Naive thymus-derived CD4-positive, alpha-beta T cell (primary cell): ENCODE results near the gene SPTBN4. TPM values are rescaled to one million over a fixed set of nuclear protein-coding genes. Genes with fewer than 3 reads are reported as not detected.

Experiments
- ATAC-seq: fragments of 150-1000 bp; cut with Tn5 transposase; 2 replicates; pipeline ENCODE4 v1.10.0; 2021; ENCODE audit warnings: mild to moderate bottlenecking, moderate library complexity
- CTCF ChIA-PET: fragments of 350-600 bp; sonication (Branson Sonifier 250); formaldehyde crosslinking; loops from one replicate; lab custom pipeline; 2021; ENCODE audit warnings: antibody characterized with exemption; lab: Charles Lee
- POLR2A ChIA-PET: fragments of 350-600 bp; sonication (Branson Sonifier 250); formaldehyde crosslinking; loops from one replicate; lab custom pipeline; 2021; ENCODE audit warnings: antibody characterized with exemption, inconsistent platforms; lab: Charles Lee
- DNase-seq, 9 donors: peaks; one replicate each; pipeline versions ENCODE4 v3.0.0 to v3.0.0-alpha.2; 2020 to 2022; ENCODE audit warnings: mixed read lengths in 1 of 9
- H3K27ac ChIP-seq: one replicate; pipeline ENCODE4 v1.7.0; 2013; ENCODE audit warnings: mild to moderate bottlenecking, low read depth, low read length, moderate library complexity
- H3K27me3 ChIP-seq, 2 donors: one replicate each; pipeline ENCODE4 v1.7.0; 2013; ENCODE audit warnings: low read length in 2 of 2, mild to moderate bottlenecking in 2 of 2, moderate library complexity in 2 of 2; ENCODE audit not compliant: control insufficient read depth in 2 of 2, insufficient read depth in 2 of 2
- H3K36me3 ChIP-seq, 3 experiments: 1 replicate in 2 of 3; 2 replicates in 1 of 3; pipeline ENCODE4 v1.7.0; 2013; ENCODE audit warnings: low read length in 3 of 3, mild to moderate bottlenecking in 3 of 3, moderate library complexity in 1 of 3; ENCODE audit not compliant: insufficient read depth in 3 of 3, control insufficient read depth in 2 of 3
- H3K4me1 ChIP-seq, 2 donors: one replicate each; pipeline ENCODE4 v1.7.0; 2013; ENCODE audit warnings: low read length in 2 of 2, mild to moderate bottlenecking in 2 of 2, moderate library complexity in 1 of 2; ENCODE audit not compliant: control insufficient read depth in 2 of 2, insufficient read depth in 2 of 2
- H3K4me3 ChIP-seq: 2 replicates; pipeline ENCODE4 v1.7.0; 2013; ENCODE audit warnings: mild to moderate bottlenecking, low read length
- H3K9me3 ChIP-seq, 3 experiments: 1 replicate in 2 of 3; 2 replicates in 1 of 3; pipeline ENCODE4 v1.7.0; 2013; ENCODE audit warnings: low read length in 3 of 3; ENCODE audit not compliant: control insufficient read depth in 2 of 3
- H3K27ac Mint-ChIP-seq, 9 donors: one replicate each; pipeline ENCODE4 v1.8.0; 2020 to 2022; ENCODE audit warnings: mixed read lengths in 9 of 9, mild to moderate bottlenecking in 8 of 9, moderate library complexity in 5 of 9, inconsistent platforms in 2 of 9
- H3K27me3 Mint-ChIP-seq, 5 donors: one replicate each; pipeline ENCODE4 v1.8.0; 2021 to 2022; ENCODE audit warnings: mixed read lengths in 5 of 5, mild to moderate bottlenecking in 1 of 5
- H3K36me3 Mint-ChIP-seq, 5 donors: one replicate each; pipeline ENCODE4 v1.8.0; 2020 to 2022; ENCODE audit warnings: mixed read lengths in 5 of 5, mild to moderate bottlenecking in 3 of 5, inconsistent platforms in 1 of 5
- H3K4me1 Mint-ChIP-seq, 7 donors: one replicate each; pipeline ENCODE4 v1.8.0; 2020 to 2022; ENCODE audit warnings: mixed read lengths in 7 of 7, mild to moderate bottlenecking in 3 of 7, inconsistent platforms in 1 of 7
- H3K4me3 Mint-ChIP-seq, 10 donors: one replicate each; pipeline ENCODE4 v1.8.0; 2020 to 2022; ENCODE audit warnings: mild to moderate bottlenecking in 10 of 10, mixed read lengths in 10 of 10, moderate library complexity in 6 of 10, inconsistent platforms in 2 of 10
- H3K9me3 Mint-ChIP-seq, 11 donors: one replicate each; pipeline ENCODE4 v1.8.0; 2020 to 2022; ENCODE audit warnings: mixed read lengths in 11 of 11, mild to moderate bottlenecking in 4 of 11, inconsistent platforms in 1 of 11, moderate library complexity in 1 of 11
- intact Hi-C, 2 donors: fragments of 100-400 bp; cut with micrococcal nuclease; formaldehyde crosslinking; loops; one replicate each; pipeline ENCODE4 v1.15.1; 2023
- polyA plus RNA-seq, 2 donors: library from polyadenylated mRNA; unstranded; fragments of 300-500 nt; fragmentation: Illumina TruSeq; gene quantifications; one replicate each; pipeline ENCODE4 v1.2.3, GENCODE V29; 2021
- total RNA-seq, 6 experiments: library from RNA in 5 of 6; stranded (reverse) in 5 of 6; gene quantifications; 1 replicate in 5 of 6; 2 replicates in 1 of 6; pipeline ENCODE4 v1.2.3 and lab custom pipeline; 2021 to 2026

SPTBN4 gene
- total and polyA plus RNA-seq, 7 experiments from 2014 or later = 0.20 to 1.5 (median 0.66) TPM; not detected in 1

DNA sequence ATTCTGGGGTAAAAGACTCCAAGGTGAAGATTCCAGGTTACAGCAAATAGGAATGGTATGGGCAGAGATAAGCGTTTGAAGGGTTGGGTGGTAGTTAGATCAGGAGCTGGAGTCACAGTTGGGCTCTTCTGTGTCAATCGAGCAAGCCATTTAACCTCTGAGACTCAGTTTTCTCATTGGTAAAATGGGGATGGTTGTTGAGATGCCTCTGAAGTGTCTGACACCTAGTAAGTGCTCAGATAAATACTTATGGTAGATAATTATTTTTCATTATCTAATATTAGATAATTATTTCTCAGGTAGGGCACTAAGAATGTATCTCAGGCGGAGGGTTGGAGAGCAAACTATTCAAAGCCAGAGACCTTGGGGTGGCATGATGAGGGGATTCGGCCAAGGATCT, 142.2 kb downstream of the SPTBN4 start:
- Mint-ChIP-seq H3K27me3 (peaks cover 0 to 11% (median 0%) of the 10 kb centered on the region in 5 donors), H3K36me3 (no peaks in the 10 kb centered on the region), H3K27ac (peak overlapping the region; percentile 73 to 100 (median 92)), H3K9me3 (peaks cover 0 to 4% (median 0%) of the 10 kb centered on the region in 11 donors), H3K4me3 (peak overlapping the region; percentile 75 to 92 (median 86)), H3K4me1 (peaks cover 22 to 82% (median 68%) of the 10 kb centered on the region in 7 donors)
- H3K4me1 ChIP-seq = peaks cover 40 to 50% of the 10 kb centered on the region in 2 donors
- peak overlapping the region; percentile 63 for H3K4me3 ChIP-seq
- ATAC-seq (no peak), DNase-seq (no peak)
- no peaks in the 10 kb centered on the region for H3K9me3 ChIP-seq
- intact Hi-C loops = loop anchor here in 1 of 2 donors (10.0 kb wide), 2 partner anchors 464 to 946 kb away; no protein-coding TSS in a partner anchor
- peak overlapping the region; percentile 74 for H3K27ac ChIP-seq
- ChIA-PET POLR2A (interaction anchor here (0.7 to 1.8 kb wide), 5 partner anchors 24 to 1939 kb away, joined by 3 to 19 read pairs (median 3); no protein-coding TSS in a partner anchor), CTCF (interaction anchor here (1.0 kb wide), 1 partner anchor 25 kb away, joined by 3 read pairs; no protein-coding TSS in a partner anchor)
- H3K27me3 ChIP-seq = no peaks in the 10 kb centered on the region
- H3K36me3 ChIP-seq = no peaks in the 10 kb centered on the region

GRCh38 chr19:40609561-40610395, 143.0 kb downstream of the SPTBN4 start:
- peak overlapping the region; percentile 63 for H3K4me3 ChIP-seq
- Mint-ChIP-seq H3K4me3 (peak overlapping the region; percentile 75 to 92 (median 86)), H3K4me1 (peaks cover 20 to 78% (median 63%) of the 10 kb centered on the region in 7 donors), H3K27me3 (peaks cover 0 to 8% (median 0%) of the 10 kb centered on the region in 5 donors), H3K27ac (peak overlapping the region; percentile 89 to 100 (median 92)), H3K9me3 (peaks cover 0 to 4% (median 0%) of the 10 kb centered on the region in 11 donors), H3K36me3 (no peaks in the 10 kb centered on the region)
- DNase-seq (peak; percentile 67 to 96 (median 78)), ATAC-seq (peak; percentile 64)
- H3K27me3 ChIP-seq = no peaks in the 10 kb centered on the region
- peak overlapping the region; percentile 74 for H3K27ac ChIP-seq
- ChIA-PET CTCF (interaction anchor here (0.6 to 1.2 kb wide), 6 partner anchors 9 to 305 kb away, joined by 3 to 6 read pairs (median 4); no protein-coding TSS in a partner anchor), POLR2A (interaction anchor here (0.6 to 1.8 kb wide), 13 partner anchors 11 to 1940 kb away, joined by 3 to 19 read pairs (median 3); partner anchors contain the start of genes EGLN2, RPS16 and SERTAD1)
- intact Hi-C loops = loop anchor here (1.0 to 10.0 kb wide), 10 partner anchors 142 to 1069 kb away; partner anchors contain the start of genes BLVRB (in 1 of the 2), C19orf47 (in 1 of the 2), EGLN2 (in 1 of the 2) and EID2 (in 1 of the 2)
- peaks cover 35 to 45% of the 10 kb centered on the region in 2 donors for H3K4me1 ChIP-seq
- H3K9me3 ChIP-seq = no peaks in the 10 kb centered on the region
- no peaks in the 10 kb centered on the region for H3K36me3 ChIP-seq

DNA sequence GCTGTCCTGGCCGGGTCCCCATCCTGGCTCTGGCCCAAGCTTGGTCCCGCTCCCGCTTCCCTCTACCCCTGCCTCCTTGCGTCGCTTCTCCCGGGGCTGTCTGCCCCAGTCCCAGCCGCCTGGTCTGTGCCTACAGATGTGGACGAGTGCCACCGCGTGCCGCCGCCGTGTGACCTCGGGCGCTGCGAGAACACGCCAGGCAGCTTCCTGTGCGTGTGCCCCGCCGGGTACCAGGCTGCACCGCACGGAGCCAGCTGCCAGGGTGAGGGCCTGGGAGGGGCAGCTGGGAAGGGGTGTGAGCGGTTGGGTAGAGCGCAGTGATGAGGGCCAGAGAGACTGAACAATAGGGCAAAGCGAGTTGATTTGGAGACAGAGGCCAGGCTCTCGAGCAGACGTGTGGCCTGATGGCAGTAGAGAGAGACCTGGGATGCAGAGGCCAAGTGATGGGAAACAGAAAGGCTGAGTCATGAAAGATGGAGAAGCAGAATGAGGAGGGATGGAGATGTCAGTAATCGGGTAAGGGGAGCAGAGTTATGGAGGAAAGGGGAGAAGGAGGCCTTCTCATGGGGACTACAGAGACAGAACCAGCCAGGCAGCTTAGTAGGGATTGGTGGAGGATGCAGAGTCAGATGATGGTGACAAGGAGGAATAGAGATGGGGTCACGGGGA, 143.7 kb downstream of the SPTBN4 start:
- intact Hi-C loops = loop anchor here (1.0 to 5.0 kb wide), 8 partner anchors 143 to 1070 kb away; partner anchors contain the start of genes BLVRB (in 1 of the 2), C19orf47 (in 1 of the 2), EGLN2 (in 1 of the 2) and EID2 (in 1 of the 2)
- Mint-ChIP-seq H3K4me1 (peaks cover 28 to 79% (median 62%) of the 10 kb centered on the region in 7 donors), H3K27me3 (peaks cover 0 to 8% (median 0%) of the 10 kb centered on the region in 5 donors), H3K9me3 (peaks cover 0 to 4% (median 0%) of the 10 kb centered on the region in 11 donors), H3K36me3 (no peaks in the 10 kb centered on the region), H3K4me3 (peak overlapping the region; percentile 75 to 92 (median 86)), H3K27ac (peak overlapping the region; percentile 89 to 100 (median 92))
- ATAC-seq = peak; percentile 57
- ChIA-PET POLR2A (interaction anchor here (0.6 to 1.8 kb wide), 13 partner anchors 10 to 1174 kb away, joined by 3 to 19 read pairs (median 3); partner anchors contain the start of genes EGLN2, RPS16 and SERTAD1), CTCF (interaction anchor here (0.6 to 1.2 kb wide), 5 partner anchors 10 to 305 kb away, joined by 3 to 6 read pairs (median 4); no protein-coding TSS in a partner anchor)
- Histone ChIP-seq H3K9me3 (no peaks in the 10 kb centered on the region), H3K27me3 (no peaks in the 10 kb centered on the region), H3K4me1 (peaks cover 36 to 45% of the 10 kb centered on the region in 2 donors), H3K36me3 (no peaks in the 10 kb centered on the region), H3K27ac (peak overlapping the region; percentile 74), H3K4me3 (peak overlapping the region; percentile 63)
- peak in 7 of 9 donors; percentile 72 to 80 (median 78) for DNase-seq

- H3K27ac Mint-ChIP-seq = peak overlapping the region; percentile 89 to 100 (median 92)
- Histone ChIP-seq H3K36me3 (no peaks in the 10 kb centered on the region), H3K9me3 (no peaks in the 10 kb centered on the region), H3K27me3 (no peaks in the 10 kb centered on the region), H3K4me1 (peaks cover 31 to 45% of the 10 kb centered on the region in 2 donors), H3K27ac (peak overlapping the region; percentile 74), H3K4me3 (no peak overlapping the region)
- POLR2A ChIA-PET = interaction anchor here (1.0 to 1.8 kb wide), 3 partner anchors 24 to 191 kb away, joined by 3 to 19 read pairs (median 3); partner anchors contain the start of gene SERTAD1
- H3K4me1 Mint-ChIP-seq = peaks cover 33 to 79% (median 60%) of the 10 kb centered on the region in 7 donors
- peaks cover 0 to 2% (median 0%) of the 10 kb centered on the region in 5 donors for H3K36me3 Mint-ChIP-seq
- no peak for DNase-seq
- intact Hi-C loops = loop anchor here (2.0 to 5.0 kb wide), 7 partner anchors 144 to 1070 kb away; partner anchors contain the start of genes BLVRB (in 1 of the 2), C19orf47 (in 1 of the 2), EGLN2 (in 1 of the 2) and EID2 (in 1 of the 2)
- no peak for ATAC-seq
- H3K27me3 Mint-ChIP-seq = peaks cover 0 to 8% (median 0%) of the 10 kb centered on the region in 5 donors
- CTCF ChIA-PET = interaction anchor here (1.1 kb wide), 1 partner anchor 25 kb away, joined by 4 read pairs; no protein-coding TSS in a partner anchor
- H3K4me3 Mint-ChIP-seq = peak overlapping the region; percentile 75 to 92 (median 86)
- H3K9me3 Mint-ChIP-seq = peaks cover 0 to 2% (median 0%) of the 10 kb centered on the region in 11 donors
These were observed 144.3 kb downstream of the SPTBN4 start for GRCh38 chr19:40611096-40611495.

- ChIA-PET CTCF (no interaction called here), POLR2A (no interaction called here)
- no peaks in the 10 kb centered on the region for H3K36me3 ChIP-seq
- H3K9me3 Mint-ChIP-seq = peaks cover 0 to 2% (median 0%) of the 10 kb centered on the region in 11 donors
- H3K4me1 Mint-ChIP-seq = peaks cover 33 to 70% (median 54%) of the 10 kb centered on the region in 7 donors
- peak overlapping the region; percentile 74 to 100 (median 87) for H3K27ac Mint-ChIP-seq
- no peaks in the 10 kb centered on the region for H3K9me3 ChIP-seq
- H3K27me3 Mint-ChIP-seq = peaks cover 0 to 5% (median 0%) of the 10 kb centered on the region in 5 donors
- peaks cover 0 to 2% (median 0%) of the 10 kb centered on the region in 5 donors for H3K36me3 Mint-ChIP-seq
- no peak for ATAC-seq
- intact Hi-C loops = loop anchor here (2.0 to 5.0 kb wide), 7 partner anchors 145 to 1071 kb away; partner anchors contain the start of genes BLVRB (in 1 of the 2), C19orf47 (in 1 of the 2), EGLN2 (in 1 of the 2) and EID2 (in 1 of the 2)
- DNase-seq = no peak
- H3K27ac ChIP-seq = peak overlapping the region; percentile 78
- H3K4me3 ChIP-seq = no peak overlapping the region
- H3K4me1 ChIP-seq = peaks cover 29 to 45% of the 10 kb centered on the region in 2 donors
- peak overlapping the region in 9 of 10 donors; percentile 58 to 97 (median 93) for H3K4me3 Mint-ChIP-seq
- H3K27me3 ChIP-seq = no peaks in the 10 kb centered on the region
These were observed 145.3 kb downstream of the SPTBN4 start for GRCh38 chr19:40611900-40612698.
